NCI-H146 treated with DMSO at 0.1 percent for 48 hours (cell line): ENCODE data around the gene IGLL5.
"Not testable (repeated sequence)": the region's sequence is repeated elsewhere in the genome, so short reads cannot be mapped to it uniquely, and the experiment has no call there.

Experiments
- DNase-seq: peaks from one replicate; lab custom pipeline; 2025; ENCODE audit not compliant: unreplicated experiment; lab: John Stamatoyannopoulos, UW

Gene IGLL5

DNA sequence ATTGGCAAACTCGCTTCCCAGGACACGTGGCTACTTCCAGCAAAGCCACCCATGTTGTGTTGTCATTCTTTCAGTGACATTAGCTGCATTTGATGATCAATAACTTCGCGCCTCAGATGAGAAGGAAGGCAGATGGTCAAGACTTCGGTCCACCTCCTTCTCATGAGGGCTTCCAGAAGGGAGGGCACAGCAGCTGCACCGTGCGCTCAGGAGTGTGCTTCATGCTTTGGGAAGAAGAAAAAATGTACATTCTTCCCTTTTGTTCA, 25.3 kb downstream of the IGLL5 start:
- DNase-seq = no peak

GRCh38 chr22:22913989-22914388, 26.4 kb downstream of the IGLL5 start:
- DNase-seq = no peak

- DNase-seq = no peak
These were observed 27.4 kb downstream of the IGLL5 start for GRCh38 chr22:22914726-22915669.

GRCh38 chr22:22915670-22916035, 28.0 kb downstream of the IGLL5 start:
- no peak for DNase-seq

- DNase-seq = peak; percentile 2
These were observed 28.8 kb downstream of the IGLL5 start for GRCh38 chr22:22916215-22916951.

GRCh38 chr22:22916952-22917290, 29.3 kb downstream of the IGLL5 start:
- DNase-seq = no peak

DNA sequence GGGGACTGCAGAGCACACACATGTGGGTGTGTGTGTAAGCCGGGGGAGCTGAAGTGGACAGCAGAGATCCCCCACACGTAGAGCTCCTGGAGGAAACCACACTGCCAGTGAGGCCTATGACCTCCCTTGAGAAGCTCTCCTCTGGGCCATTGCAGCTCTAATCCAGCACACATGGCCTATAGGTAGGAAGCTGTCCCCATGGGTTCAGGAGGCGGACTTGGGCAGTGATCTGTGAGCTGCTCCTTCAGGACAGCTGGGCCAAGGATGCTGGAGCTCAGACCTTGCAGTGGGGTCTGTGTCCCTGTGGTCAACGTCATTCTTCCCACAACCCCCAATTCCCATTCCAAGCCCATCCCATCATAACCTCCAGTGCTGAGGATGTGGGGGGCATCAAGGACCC, 29.8 kb downstream of the IGLL5 start:
- DNase-seq = no peak

DNA sequence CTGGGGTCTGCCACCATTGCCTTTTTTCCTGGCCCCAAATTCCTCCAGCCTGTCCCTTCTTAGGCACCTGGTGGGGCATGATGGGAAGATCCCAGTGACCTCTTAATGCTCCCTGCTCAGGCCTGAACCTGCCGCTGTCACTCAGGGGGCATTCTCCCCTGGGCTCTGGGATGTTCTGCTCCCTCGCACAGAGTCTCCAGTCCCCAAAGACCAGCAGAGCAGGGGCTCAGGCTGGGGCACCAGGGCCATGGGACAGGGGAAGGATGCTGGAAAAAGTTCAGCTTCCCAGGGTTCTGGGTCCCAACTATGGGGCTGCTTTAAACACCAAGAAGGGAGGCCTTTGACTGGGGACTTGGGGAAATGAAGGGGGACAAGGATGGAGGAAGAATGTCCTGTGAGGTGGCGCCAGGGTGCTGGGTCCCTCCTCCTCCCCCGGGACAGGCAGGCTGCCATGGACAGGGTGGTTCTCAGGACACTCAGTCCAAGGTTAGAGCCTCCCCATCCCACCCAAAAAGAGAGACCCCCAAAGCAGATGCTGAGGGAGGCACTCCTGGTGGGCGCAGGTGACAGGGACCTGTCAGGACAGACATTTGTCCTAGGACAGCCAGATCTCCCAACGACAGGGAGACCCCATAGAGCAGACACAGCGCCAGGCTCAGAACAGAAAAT, 30.8 kb downstream of the IGLL5 start:
- no peak for DNase-seq

GRCh38 chr22:22919041-22919440, 31.4 kb downstream of the IGLL5 start:
- DNase-seq = no peak

DNA sequence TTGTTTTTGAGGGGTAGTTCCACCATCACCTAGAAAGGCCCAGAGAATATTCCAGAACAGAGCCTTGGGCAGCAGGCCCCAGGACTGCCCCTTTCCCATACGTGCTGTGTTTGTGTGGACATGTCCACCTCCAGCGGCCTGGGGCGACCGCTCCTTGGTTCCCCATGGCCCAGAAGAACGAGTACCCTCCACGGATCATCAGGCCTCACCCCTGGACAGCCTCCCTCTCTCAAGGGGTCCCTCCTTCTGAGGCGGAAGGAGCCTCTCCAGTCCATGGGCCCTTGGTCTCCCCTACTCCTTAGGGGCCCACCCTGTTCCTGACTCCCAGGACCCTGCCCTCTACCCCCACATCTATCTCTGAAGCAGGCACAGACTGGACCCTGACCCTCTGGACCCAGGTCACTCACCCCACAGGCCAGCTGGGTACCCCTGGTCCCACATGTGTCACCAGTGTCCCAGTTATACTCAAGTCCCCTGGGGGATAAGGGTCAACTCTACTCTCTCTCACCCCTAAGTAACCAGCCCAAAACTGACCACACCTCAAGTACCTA, 32.6 kb downstream of the IGLL5 start:
- no peak for DNase-seq

DNA sequence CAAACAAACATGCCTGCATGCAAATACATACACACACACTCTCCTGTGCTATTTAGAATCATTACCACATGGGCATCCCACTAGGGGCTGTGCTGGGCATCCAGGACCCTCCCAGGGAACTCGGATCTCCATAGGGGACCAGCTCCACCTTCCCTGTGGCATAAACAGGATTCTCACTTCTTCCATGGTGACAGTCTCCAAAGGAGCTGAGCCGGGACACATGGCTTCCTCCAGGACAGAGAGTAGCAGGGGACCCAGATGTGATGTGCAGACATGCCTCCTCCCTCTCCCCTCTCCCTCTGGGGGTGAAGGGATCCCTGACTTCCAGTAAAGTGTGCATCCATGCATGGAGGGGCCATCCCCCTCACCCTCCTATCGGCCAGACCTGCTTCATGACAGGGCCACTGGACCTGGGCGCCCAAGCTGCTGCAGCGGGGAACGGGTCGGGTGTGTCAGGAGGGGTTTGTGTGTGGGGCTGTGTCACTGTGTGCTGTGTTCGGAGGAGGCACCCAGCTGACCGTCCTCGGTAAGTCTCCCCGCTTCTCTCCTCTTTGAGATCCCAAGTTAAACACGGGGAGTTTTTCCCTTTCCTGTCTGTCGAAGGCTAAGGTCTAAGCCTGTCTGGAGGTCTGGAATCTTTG, 33.4 kb downstream of the IGLL5 start:
- no peak for DNase-seq

DNA sequence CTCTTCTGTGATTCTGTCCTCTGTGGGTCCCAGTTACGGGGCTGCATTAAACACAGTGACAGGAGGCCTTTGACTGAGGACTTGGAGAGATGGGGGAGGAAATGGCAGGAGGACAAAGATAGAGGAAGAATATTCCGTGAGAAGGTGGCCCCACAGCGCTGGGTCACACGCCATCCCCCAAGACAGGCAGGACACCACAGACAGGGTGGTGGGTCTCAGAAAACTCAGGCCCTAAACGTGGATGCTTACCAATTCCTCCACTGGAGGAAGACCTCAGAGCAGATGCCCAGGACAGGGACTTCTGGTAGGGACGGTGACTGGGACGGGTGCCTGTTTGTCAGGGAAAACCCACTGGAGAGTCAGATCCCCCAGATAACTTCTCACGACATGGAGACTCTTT, 34.0 kb downstream of the IGLL5 start:
- no peak for DNase-seq

DNA sequence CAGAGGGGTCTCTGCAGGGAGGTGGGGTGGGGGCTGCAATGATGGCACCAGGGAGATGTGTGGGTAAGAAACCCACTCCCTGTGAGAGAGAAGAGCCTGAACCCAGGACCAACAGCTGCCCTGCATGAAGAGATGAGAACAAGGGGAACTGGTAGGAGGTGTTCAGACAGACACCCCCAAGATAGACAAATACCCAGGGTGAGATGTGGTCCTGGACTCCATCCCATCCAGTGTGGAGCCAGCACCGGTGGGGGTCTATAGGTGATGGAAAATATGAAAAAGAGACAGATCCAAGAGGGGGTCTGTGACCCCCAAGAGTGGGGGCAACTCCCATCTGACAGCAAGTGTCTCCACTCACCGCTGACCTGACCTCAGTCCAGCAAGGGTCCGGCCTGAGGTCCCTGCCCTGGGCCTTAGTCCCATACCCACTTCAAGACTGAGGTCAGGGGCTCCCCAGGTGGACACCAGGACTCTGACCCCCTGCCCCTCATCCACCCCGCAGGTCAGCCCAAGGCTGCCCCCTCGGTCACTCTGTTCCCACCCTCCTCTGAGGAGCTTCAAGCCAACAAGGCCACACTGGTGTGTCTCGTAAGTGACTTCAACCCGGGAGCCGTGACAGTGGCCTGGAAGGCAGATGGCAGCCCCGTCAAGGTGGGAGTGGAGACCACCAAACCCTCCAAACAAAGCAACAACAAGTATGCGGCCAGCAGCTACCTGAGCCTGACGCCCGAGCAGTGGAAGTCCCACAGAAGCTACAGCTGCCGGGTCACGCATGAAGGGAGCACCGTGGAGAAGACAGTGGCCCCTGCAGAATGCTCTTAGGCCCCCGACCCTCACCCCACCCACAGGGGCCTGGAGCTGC, 34.7 kb downstream of the IGLL5 start:
- not testable (repeated sequence) for DNase-seq

- DNase-seq = no peak
These were observed 35.3 kb downstream of the IGLL5 start for GRCh38 chr22:22922954-22923319.

DNA sequence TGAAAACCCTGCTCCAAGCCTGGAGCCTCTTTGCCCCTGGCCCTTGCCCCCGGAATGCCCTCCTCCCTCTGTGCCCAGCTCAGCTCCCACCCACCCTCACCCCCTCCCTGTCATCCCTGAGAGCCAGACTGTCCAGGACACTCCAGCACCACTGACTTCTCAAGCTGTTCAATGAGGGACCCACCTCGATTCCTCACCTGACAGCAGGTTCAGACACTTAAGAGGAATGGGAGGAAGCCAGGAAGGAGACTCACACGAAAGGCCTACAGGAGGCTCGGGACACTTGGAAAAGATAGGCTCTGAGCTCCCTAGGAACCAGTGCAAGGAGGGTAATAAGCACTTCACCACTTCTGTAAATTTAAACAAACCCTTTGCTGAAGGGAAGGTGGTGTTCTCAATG, 35.8 kb downstream of the IGLL5 start:
- no peak for DNase-seq

GRCh38 chr22:22923930-22924329, 36.3 kb downstream of the IGLL5 start:
- no peak for DNase-seq

- DNase-seq = no peak
These were observed 36.9 kb downstream of the IGLL5 start for GRCh38 chr22:22924369-22925145.

GRCh38 chr22:22925146-22925804, 37.7 kb downstream of the IGLL5 start:
- DNase-seq = no peak

DNA sequence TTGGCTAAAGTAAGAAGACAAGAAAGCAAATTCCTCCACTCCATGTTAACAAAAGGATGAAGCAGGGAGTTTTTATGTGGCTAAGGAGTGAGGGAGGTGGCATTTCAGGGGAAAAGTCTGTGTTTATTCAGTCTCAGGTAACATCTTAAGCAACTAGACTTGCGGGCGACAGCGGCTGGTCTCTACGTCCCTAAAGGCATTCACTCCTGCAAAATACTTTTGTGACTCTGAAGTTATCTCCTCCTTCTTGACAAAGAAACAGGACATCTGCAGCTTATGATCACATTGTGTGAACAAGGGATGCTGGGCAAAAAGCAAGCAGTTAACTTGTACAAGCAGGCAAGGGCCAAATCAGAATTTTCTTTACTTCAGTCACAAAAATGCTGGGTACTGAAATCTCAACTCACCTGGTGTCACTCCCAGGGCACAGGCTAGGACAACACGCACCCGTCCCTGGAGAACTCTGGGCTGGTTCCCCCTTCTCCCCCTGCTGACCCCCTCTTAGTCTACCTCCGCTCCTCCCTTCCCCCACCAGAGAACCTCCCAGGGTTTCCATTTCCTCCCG, 38.3 kb downstream of the IGLL5 start:
- no peak for DNase-seq
